Kidney epithelial cell (primary cell): ENCODE results near the gene SLC16A6. TPM values are rescaled to one million over a fixed set of nuclear protein-coding genes. Genes with fewer than 3 reads are reported as not detected.

ENCODE experiments used
- DNase-seq: peaks from one replicate; pipeline ENCODE4 v3.0.0-alpha.2; 2010; ENCODE audit warnings: low read depth
- H3K27me3 ChIP-seq: 2 replicates; pipeline ENCODE4 v1.6.0; 2011; ENCODE audit warnings: low read length; ENCODE audit not compliant: control insufficient read depth, insufficient read depth
- H3K36me3 ChIP-seq: 2 replicates; pipeline ENCODE4 v1.5.1; 2011; ENCODE audit warnings: low read length; ENCODE audit not compliant: control insufficient read depth, insufficient read depth
- H3K4me3 ChIP-seq: 2 replicates; pipeline ENCODE4 v1.5.1; 2011; ENCODE audit warnings: low read depth, mild to moderate bottlenecking, control low read depth, low read length
- CTCF ChIP-seq: IDR thresholded peaks from 2 replicates; pipeline ENCODE4 v1.5.1; 2011; ENCODE audit warnings: mild to moderate bottlenecking, moderate library complexity, low read length, control low read depth, inconsistent platforms; ENCODE audit not compliant: insufficient read depth, poor library complexity, severe bottlenecking
- total RNA-seq: library from RNA; depleted of rRNA; stranded (reverse); fragments of >200 nt; gene quantifications from 2 replicates; pipeline ENCODE4 v1.2.3, GENCODE V29; 2015

The SLC16A6 gene
- total RNA-seq, 1 donor from 2014 or later: 0.38 TPM

DNA sequence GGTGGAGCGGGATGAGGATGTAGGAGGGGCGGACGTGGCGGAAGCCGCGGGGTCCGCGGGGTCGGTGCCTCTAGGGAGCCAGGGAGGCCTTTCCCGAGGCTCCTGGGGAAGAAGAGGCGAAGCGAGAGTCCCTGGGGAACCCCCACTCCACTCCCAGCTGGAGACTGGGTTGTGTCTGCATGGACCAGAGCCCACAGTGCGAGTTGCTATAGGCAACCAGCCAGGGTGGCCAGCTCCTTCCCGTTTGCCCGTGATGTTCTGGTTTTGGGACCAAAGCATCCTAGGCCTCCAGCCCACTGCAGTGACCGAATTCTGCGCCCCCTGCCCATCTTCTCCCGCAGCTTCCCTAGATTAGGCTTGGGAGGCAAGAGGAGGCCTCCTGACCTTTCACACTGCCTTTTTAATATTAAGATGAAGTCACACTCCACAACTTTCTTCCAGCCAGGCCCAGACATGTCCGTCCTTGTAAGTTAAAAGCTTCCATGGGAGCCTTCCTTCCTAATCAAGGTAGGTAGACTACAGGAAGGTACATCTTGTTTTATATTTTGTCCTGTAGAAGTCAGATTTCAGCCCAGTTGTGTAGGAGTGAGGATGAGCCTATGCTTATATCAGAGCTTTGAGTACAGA, 42.6 kb downstream of the SLC16A6 start:
- DNase-seq: no peak
- Histone ChIP-seq H3K27me3 (no peaks in the 10 kb centered on the region), H3K4me3 (peak overlapping the region; percentile 88), H3K36me3 (no peaks in the 10 kb centered on the region)
- TF ChIP-seq CTCF: no peak

DNA sequence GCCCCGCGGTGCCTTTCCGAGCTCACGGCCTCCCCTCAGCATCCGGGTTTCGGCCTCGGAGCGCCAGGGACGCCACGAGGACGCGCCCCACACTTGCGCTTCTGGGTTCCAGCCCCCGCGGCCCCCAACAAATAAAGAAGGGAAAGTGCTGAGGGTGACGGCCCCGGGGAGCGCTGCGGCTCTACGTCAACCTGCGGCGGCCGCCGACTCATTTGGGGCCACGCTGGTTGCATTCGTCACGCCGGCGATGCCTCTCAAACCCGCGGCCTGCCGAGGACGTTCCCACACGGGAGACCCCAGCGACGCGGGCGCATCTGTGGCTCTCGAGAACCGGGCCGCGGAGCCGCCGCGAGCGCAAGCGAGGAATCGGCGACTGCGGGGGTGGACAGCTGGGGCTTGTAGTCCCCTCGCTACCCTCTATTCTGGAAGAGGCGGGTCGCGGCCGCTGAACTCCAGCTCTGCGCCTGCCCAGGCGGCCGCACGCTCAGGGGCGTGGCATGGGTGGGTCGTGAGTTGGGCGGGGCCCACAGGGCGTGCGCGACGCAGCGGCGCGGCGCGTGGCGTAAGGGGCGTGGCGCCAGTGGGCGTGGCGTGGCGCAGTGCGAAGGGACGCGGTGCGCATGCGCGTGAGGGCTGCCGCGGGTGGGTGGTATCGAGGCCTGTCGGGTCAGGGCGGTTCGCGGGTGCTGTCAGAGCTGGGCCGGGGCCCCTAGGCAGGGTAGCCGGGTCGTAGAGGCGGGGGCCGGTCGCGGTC, 43.3 kb downstream of the SLC16A6 start, which contains the start of gene AMZ2:
Gene AMZ2 (plus strand): TSS at position 599 of the 754 bp plus-strand sequence. CDS start 2,145 bp downstream, outside the sequence.
- H3K27me3 ChIP-seq: no peaks in the 10 kb centered on the region
- no peaks in the 10 kb centered on the region for H3K36me3 ChIP-seq
- TF ChIP-seq CTCF: no peak
- H3K4me3 ChIP-seq: peak within 1 kb of the TSS; percentile 88
- peak; percentile 37 for DNase-seq

DNA sequence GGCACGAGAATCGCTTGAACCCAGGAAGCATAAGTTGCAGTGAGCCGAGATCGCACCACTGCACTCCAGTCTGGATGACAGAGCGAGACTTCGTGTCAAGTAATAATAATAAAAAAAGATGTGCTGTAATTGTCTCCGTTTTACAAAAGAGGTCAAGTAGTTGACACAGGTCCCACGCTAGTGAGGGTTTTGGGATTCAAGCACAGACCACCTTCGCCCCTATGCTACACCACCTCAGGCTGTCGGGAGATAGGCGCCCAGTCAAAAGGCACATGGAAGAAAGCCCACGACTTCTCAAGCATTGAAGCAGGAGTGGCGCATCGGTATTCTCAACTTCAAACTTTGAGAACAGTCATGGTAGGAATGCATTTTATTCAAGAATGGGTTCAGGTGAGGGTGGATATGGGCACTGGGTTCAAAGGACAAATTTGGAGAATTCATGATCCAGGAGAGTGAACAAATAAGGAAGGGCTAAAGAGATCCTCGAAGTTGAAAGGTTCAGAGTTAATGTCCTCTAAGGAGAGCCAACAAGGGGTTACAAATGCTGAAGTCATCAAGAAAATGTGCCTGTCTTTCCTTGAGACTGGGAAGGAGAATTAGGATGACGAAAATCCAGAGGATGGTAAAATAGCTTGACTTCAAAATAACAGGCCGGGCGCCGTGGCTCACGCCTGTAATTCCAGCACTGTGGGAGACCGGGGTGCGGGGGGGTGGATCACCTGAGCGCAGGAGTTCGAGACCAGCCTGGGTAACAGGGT, 44.5 kb downstream of the SLC16A6 start:
- H3K36me3 ChIP-seq: no peaks in the 10 kb centered on the region
- no peaks in the 10 kb centered on the region for H3K27me3 ChIP-seq
- no peak for DNase-seq
- H3K4me3 ChIP-seq: no peak overlapping the region
- no peak for TF ChIP-seq CTCF

GRCh38 chr17:68239632-68240366, 51.1 kb downstream of the SLC16A6 start:
- no peak for DNase-seq
- H3K36me3 ChIP-seq: no peaks in the 10 kb centered on the region
- H3K4me3 ChIP-seq: no peak overlapping the region
- no peak for TF ChIP-seq CTCF
- no peaks in the 10 kb centered on the region for H3K27me3 ChIP-seq

DNA sequence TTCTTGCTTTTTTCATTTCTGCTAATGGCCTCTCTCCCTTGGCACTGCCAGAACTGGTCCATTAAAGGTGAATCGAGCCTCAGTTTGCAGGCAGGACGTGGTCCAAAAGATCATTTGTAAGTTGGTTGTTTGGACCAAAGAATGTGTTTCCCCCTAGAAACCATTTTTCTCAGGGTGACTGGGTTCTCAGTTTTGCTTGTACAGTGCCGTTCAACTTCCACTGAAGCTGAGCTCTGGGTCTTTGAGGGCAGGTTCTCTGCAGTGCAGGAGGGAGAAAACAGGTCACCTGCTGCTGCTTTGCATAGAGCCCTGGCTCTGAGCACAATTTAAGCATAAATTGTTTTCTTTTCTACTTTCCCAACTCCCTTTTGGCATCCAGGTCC, 52.1 kb downstream of the SLC16A6 start:
- no peak for DNase-seq
- no peak overlapping the region for H3K4me3 ChIP-seq
- no peak for TF ChIP-seq CTCF

More for the DNA sequence above, 52.1 kb downstream of the SLC16A6 start:
- Histone ChIP-seq H3K36me3 (no peaks in the 10 kb centered on the region), H3K27me3 (no peaks in the 10 kb centered on the region)
